COLO829 (cell line): ENCODE data around the gene NME1.

ENCODE experiments used
- DNase-seq: peaks from one replicate; pipeline ENCODE4 v3.0.0; 2012; ENCODE audit warnings: low spot score

NME1 gene

GRCh38 chr17:51189628-51190027, 36.3 kb downstream of the NME1 start:
- no peak for DNase-seq

GRCh38 chr17:51191895-51192294, 38.5 kb downstream of the NME1 start:
- no peak for DNase-seq

GRCh38 chr17:51197754-51198153, 44.4 kb downstream of the NME1 start:
- DNase-seq: no peak

- no peak for DNase-seq
These were observed 46.9 kb downstream of the NME1 start for GRCh38 chr17:51200295-51200694.

GRCh38 chr17:51200846-51201245, 47.5 kb downstream of the NME1 start:
- DNase-seq: no peak

GRCh38 chr17:51203838-51204237, 50.5 kb downstream of the NME1 start:
- no peak for DNase-seq
